Motor neuron (in vitro differentiated cells): ENCODE data around the gene TNS2. TPM values are rescaled to one million over a fixed set of nuclear protein-coding genes. Genes with fewer than 3 reads are reported as not detected.

Experiments
- ATAC-seq, 8 experiments: fragments of 200-7000 bp; cut with Tn5 transposase; replicated peaks in 6 of 8; 2 replicates each; pipeline ENCODE4 v1.8.0; 2021; ENCODE audit warnings: mild to moderate bottlenecking in 8 of 8, moderate library complexity in 8 of 8
- H3K27ac ChIP-seq, 2 donors: fragments of 250-450 bp; sonication (Bioruptor Pico); 2 replicates each; pipeline ENCODE4 v1.9.0; 2021; ENCODE audit warnings: antibody characterized with exemption in 2 of 2, mild to moderate bottlenecking in 2 of 2, moderate library complexity in 1 of 2
- H3K4me1 ChIP-seq, 2 donors: fragments of 250-450 bp; sonication (Bioruptor Pico); replicated peaks in 1 of 2; 2 replicates each; pipeline ENCODE4 v1.6.1; 2021; ENCODE audit warnings: antibody characterized with exemption in 2 of 2, mild to moderate bottlenecking in 2 of 2, moderate library complexity in 1 of 2
- H3K4me3 ChIP-seq, 5 donors: fragments of 250-450 bp; sonication (Bioruptor Pico); 2 replicates each; pipeline ENCODE4 v1.9.0; 2021; ENCODE audit warnings: antibody characterized with exemption in 5 of 5, mild to moderate bottlenecking in 5 of 5, moderate library complexity in 4 of 5
- in situ Hi-C, 9 experiments: fragments of 400-800 bp; cut with MboI; loops; one replicate each; pipeline ENCODE4 v1.15.0; 2021; ENCODE audit warnings: low sequenced_read_pairs in 9 of 9, low pct_unique_long_range_greater_than_20kb in 2 of 9; ENCODE audit not compliant: unreplicated experiment in 9 of 9
- total RNA-seq, 8 experiments: library from RNA; unstranded; fragments of 300-600 nt; gene quantifications; 2 replicates each; pipeline versions ENCODE4 v1.2.3 to v1.2.4, GENCODE V29; 2022

TNS2 gene
- total RNA-seq, 8 experiments from 2014 or later = 3.4 to 24.6 (median 7.6) TPM

GRCh38 chr12:53113951-53114350 lies 64.1 kb downstream of the TNS2 start:
- Histone ChIP-seq H3K27ac (no peak overlapping the region), H3K4me3 (no peak overlapping the region), H3K4me1 (no peaks in the 10 kb centered on the region)
- in situ Hi-C loops = no loop called here
- no peak for ATAC-seq

Other genes starting within 250 kb of the TNS2 start
- 1 to 10 TPM in 1 of 8 experiments, under 1 TPM in 4, not detected in 3; 0.14 to 1.7 (median 0.66) TPM for gene KRT4, start 235.9 kb upstream of the TNS2 start, total RNA-seq
- gene KRT79, start 215.8 kb upstream of the TNS2 start, total RNA-seq = under 1 TPM in 2 of 8 experiments, not detected in 6; 0.32 to 0.90 TPM
- 1 to 10 TPM in 2 of 8 experiments, under 1 TPM in 3, not detected in 3; 0.09 to 1.5 (median 0.71) TPM for gene KRT78, start 201.1 kb upstream of the TNS2 start, total RNA-seq
- 10 to 100 TPM in 2 of 8 experiments, 1 to 10 TPM in 6; 1.2 to 11.5 (median 8.3) TPM for gene KRT8, start 145.0 kb upstream of the TNS2 start, total RNA-seq
- 10 to 100 TPM in 4 of 8 experiments, 1 to 10 TPM in 3, under 1 TPM in 1; 0.43 to 88.6 (median 14.6) TPM for gene KRT18, start 100.9 kb upstream of the TNS2 start, total RNA-seq
- gene EIF4B, start 43.6 kb upstream of the TNS2 start, total RNA-seq = 100 to 1,000 TPM; 367 to 585 (median 537) TPM
- 10 to 100 TPM; 10.8 to 40.1 (median 17.9) TPM for gene SPRYD3, start 29.3 kb downstream of the TNS2 start, total RNA-seq
- gene IGFBP6, start 47.6 kb downstream of the TNS2 start, total RNA-seq = 100 to 1,000 TPM in 1 of 8 experiments, 10 to 100 TPM in 1, 1 to 10 TPM in 4, under 1 TPM in 2; 0.41 to 480 (median 1.9) TPM
- 1 to 10 TPM in 2 of 8 experiments, not detected in 6; 1.0 to 1.8 TPM for gene SOAT2, start 53.4 kb downstream of the TNS2 start, total RNA-seq
- 10 to 100 TPM; 13.8 to 39.8 (median 19.1) TPM for gene ZNF740, start 130.7 kb downstream of the TNS2 start, total RNA-seq
- gene CSAD, start 130.9 kb downstream of the TNS2 start, total RNA-seq = 100 to 1,000 TPM in 1 of 8 experiments, 10 to 100 TPM in 6, 1 to 10 TPM in 1; 8.0 to 106 (median 27.7) TPM
- gene ITGB7, start 157.2 kb downstream of the TNS2 start, total RNA-seq = 1 to 10 TPM in 3 of 8 experiments, under 1 TPM in 5; 0.05 to 1.6 (median 0.80) TPM
- 10 to 100 TPM in 3 of 8 experiments, 1 to 10 TPM in 4, under 1 TPM in 1; 0.33 to 37.3 (median 4.2) TPM for gene RARG, start 182.1 kb downstream of the TNS2 start, total RNA-seq
- 10 to 100 TPM in 3 of 8 experiments, under 1 TPM in 5; 0.50 to 15.2 (median 0.66) TPM for gene ESPL1, start 218.2 kb downstream of the TNS2 start, total RNA-seq
- gene PFDN5, start 245.5 kb downstream of the TNS2 start, total RNA-seq = 1,000 to 10,000 TPM in 4 of 8 experiments, 100 to 1,000 TPM in 4; 433 to 1,182 (median 923) TPM
- 100 to 1,000 TPM in 1 of 8 experiments, 10 to 100 TPM in 7; 70.2 to 101 (median 87.1) TPM for gene MYG1, start 249.6 kb downstream of the TNS2 start, total RNA-seq